Nephron progenitor cell (in vitro differentiated cells): ENCODE measurements around the gene OR13J1.
A peak's percentile ranks its signal among the peaks of the same experiment; 100 is the strongest.
"Not testable (repeated sequence)": the region's sequence is repeated elsewhere in the genome, so short reads cannot be mapped to it uniquely, and the experiment has no call there.

ENCODE experiments used
- DNase-seq: peaks from one replicate; pipeline ENCODE4 v3.0.0; 2021
- H3K27ac Mint-ChIP-seq: 2 replicates; pipeline ENCODE4 v1.8.0; 2021; ENCODE audit warnings: mild to moderate bottlenecking, moderate library complexity, mixed read lengths
- H3K27me3 Mint-ChIP-seq: 2 replicates; pipeline ENCODE4 v1.8.0; 2021; ENCODE audit warnings: mild to moderate bottlenecking, low read depth, mixed read lengths; ENCODE audit not compliant: poor library complexity
- H3K36me3 Mint-ChIP-seq: 2 replicates; pipeline ENCODE4 v1.8.0; 2021; ENCODE audit warnings: low read depth, mixed read lengths
- H3K4me1 Mint-ChIP-seq: 2 replicates; pipeline ENCODE4 v1.8.0; 2021; ENCODE audit warnings: mixed read lengths
- H3K4me3 Mint-ChIP-seq: 2 replicates; pipeline ENCODE4 v1.8.0; 2021; ENCODE audit warnings: mild to moderate bottlenecking, moderate library complexity, mixed read lengths
- H3K9me3 Mint-ChIP-seq: 2 replicates; pipeline ENCODE4 v1.8.0; 2021; ENCODE audit warnings: mild to moderate bottlenecking, moderate library complexity, mixed read lengths
- TF ChIP-seq, protein P1 (sequence below): fragments of 200-600 bp; sonication (generic); IDR thresholded peaks from 2 replicates; pipeline ENCODE4 v1.5.0; 2021; ENCODE audit warnings: antibody characterized with exemption

Gene OR13J1

DNA sequence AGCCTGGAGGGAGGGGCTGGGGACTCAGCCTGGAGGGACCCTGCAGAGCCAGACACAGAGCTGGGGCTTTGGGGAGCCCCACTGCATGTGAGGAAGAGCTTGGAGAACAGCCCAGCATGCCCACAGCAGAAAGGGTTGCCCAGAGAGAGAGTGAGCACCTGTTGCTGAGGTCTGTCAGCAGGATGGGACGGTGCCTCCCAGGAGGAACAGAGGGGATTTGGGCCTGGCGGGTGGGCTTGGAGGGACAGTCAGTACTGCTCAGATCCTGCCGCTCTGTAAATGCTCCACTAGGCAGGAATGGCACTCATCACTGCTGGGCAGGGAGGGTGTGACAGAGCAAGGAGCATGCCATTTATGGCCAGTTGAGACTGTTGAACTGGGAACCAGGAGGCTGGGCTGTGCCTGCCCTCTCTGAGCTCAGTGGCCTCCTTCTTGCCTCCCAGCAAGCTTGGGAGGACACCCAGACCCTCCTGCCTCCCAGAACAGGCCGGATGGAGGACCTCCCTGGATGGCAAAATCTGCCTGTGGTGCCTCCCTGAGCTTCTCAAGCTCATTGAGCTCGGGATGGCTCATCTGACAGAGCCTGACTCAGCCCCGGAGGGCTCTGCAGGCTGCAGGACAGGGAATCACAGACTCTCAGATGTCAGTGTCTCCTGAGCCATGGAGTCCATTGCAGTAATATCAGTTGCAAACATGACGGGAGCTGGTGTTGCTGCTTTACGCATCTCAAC lies 35.0 kb upstream of the OR13J1 start:
- Mint-ChIP-seq H3K27ac (peak overlapping the region; percentile 86), H3K4me3 (peak overlapping the region; percentile 5), H3K9me3 (no peaks in the 10 kb centered on the region), H3K36me3 (no peaks in the 10 kb centered on the region), H3K4me1 (peaks cover 63% of the 10 kb centered on the region), H3K27me3 (peaks cover 31% of the 10 kb centered on the region)
- DNase-seq = no peak
- TF ChIP-seq, protein P1, sequence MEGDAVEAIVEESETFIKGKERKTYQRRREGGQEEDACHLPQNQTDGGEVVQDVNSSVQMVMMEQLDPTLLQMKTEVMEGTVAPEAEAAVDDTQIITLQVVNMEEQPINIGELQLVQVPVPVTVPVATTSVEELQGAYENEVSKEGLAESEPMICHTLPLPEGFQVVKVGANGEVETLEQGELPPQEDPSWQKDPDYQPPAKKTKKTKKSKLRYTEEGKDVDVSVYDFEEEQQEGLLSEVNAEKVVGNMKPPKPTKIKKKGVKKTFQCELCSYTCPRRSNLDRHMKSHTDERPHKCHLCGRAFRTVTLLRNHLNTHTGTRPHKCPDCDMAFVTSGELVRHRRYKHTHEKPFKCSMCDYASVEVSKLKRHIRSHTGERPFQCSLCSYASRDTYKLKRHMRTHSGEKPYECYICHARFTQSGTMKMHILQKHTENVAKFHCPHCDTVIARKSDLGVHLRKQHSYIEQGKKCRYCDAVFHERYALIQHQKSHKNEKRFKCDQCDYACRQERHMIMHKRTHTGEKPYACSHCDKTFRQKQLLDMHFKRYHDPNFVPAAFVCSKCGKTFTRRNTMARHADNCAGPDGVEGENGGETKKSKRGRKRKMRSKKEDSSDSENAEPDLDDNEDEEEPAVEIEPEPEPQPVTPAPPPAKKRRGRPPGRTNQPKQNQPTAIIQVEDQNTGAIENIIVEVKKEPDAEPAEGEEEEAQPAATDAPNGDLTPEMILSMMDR = no peak

GRCh38 chr9:35904338-35904737 lies 34.1 kb upstream of the OR13J1 start:
- Mint-ChIP-seq H3K27me3 (peaks cover 34% of the 10 kb centered on the region), H3K36me3 (no peaks in the 10 kb centered on the region), H3K4me3 (no peak overlapping the region), H3K4me1 (peaks cover 58% of the 10 kb centered on the region), H3K9me3 (no peaks in the 10 kb centered on the region), H3K27ac (no peak overlapping the region)
- DNase-seq = no peak
- TF ChIP-seq, protein P1 = no peak

DNA sequence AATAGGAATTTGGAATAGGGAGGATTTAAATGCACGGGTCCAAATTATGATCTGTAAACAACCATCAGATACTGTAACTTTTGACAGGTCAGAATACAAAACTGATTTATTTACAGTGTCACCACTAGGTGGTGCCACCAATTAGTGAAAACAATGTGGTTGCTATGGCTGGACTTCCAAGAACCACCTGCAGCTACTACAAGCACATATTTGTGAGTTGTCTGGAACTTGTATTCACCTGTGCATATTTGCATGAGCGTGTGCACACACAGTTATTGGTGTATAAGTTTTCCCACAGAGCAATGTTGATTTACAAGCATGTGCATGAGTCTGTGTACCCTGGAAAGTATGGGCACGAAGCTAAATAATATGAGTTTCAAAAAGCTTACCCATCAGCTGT lies 32.8 kb upstream of the OR13J1 start:
- no peaks in the 10 kb centered on the region for H3K9me3 Mint-ChIP-seq
- no peaks in the 10 kb centered on the region for H3K36me3 Mint-ChIP-seq
- H3K4me1 Mint-ChIP-seq = peaks cover 45% of the 10 kb centered on the region
- no peak for DNase-seq
- TF ChIP-seq, protein P1 = peak; percentile 59
- H3K27ac Mint-ChIP-seq = no peak overlapping the region
- H3K4me3 Mint-ChIP-seq = no peak overlapping the region
- peaks cover 41% of the 10 kb centered on the region for H3K27me3 Mint-ChIP-seq

GRCh38 chr9:35899021-35899420 lies 28.8 kb upstream of the OR13J1 start:
- DNase-seq = no peak
- Mint-ChIP-seq H3K27ac (no peak overlapping the region), H3K36me3 (no peaks in the 10 kb centered on the region), H3K27me3 (peaks cover 64% of the 10 kb centered on the region), H3K4me3 (no peak overlapping the region), H3K4me1 (peaks cover 7% of the 10 kb centered on the region), H3K9me3 (no peaks in the 10 kb centered on the region)
- TF ChIP-seq, protein P1 = no peak

- no peak overlapping the region for H3K4me3 Mint-ChIP-seq
- H3K9me3 Mint-ChIP-seq = no peaks in the 10 kb centered on the region
- H3K27me3 Mint-ChIP-seq = peaks cover 69% of the 10 kb centered on the region
- peaks cover 4% of the 10 kb centered on the region for H3K4me1 Mint-ChIP-seq
- DNase-seq = no peak
- TF ChIP-seq, protein P1 = no peak
- H3K27ac Mint-ChIP-seq = no peak overlapping the region
- no peaks in the 10 kb centered on the region for H3K36me3 Mint-ChIP-seq
These were observed 28.1 kb upstream of the OR13J1 start for GRCh38 chr9:35898337-35898736.

GRCh38 chr9:35897376-35898099 lies 27.3 kb upstream of the OR13J1 start:
- H3K9me3 Mint-ChIP-seq, H3K4me1 Mint-ChIP-seq, DNase-seq, H3K36me3 Mint-ChIP-seq, H3K4me3 Mint-ChIP-seq, H3K27ac Mint-ChIP-seq: not testable (repeated sequence)
- H3K27me3 Mint-ChIP-seq = peaks cover 71% of the 10 kb centered on the region
